GM06990 (cell line): ENCODE measurements around the gene PGM5.

Experiments
- DNase-seq: peaks from one replicate; pipeline ENCODE4 v3.0.0-alpha.2; 2011; ENCODE audit not compliant: insufficient read length; ENCODE audit errors: extremely low read depth
- H3K27me3 ChIP-seq: replicated peaks from 2 replicates; pipeline ENCODE4 v1.6.0; 2011; ENCODE audit warnings: low read length; ENCODE audit not compliant: control insufficient read depth, insufficient read depth
- H3K36me3 ChIP-seq: 2 replicates; pipeline ENCODE4 v1.5.1; 2011; ENCODE audit warnings: low read length; ENCODE audit not compliant: control insufficient read depth, insufficient read depth
- H3K4me3 ChIP-seq: replicated peaks from 2 replicates; pipeline ENCODE4 v1.5.1; 2011; ENCODE audit warnings: low read depth, mild to moderate bottlenecking, control low read depth, low read length
- CTCF ChIP-seq: IDR thresholded peaks from 2 replicates; pipeline ENCODE4 v1.5.1; 2011; ENCODE audit warnings: low read length, control low read depth, mild to moderate bottlenecking, inconsistent platforms; ENCODE audit not compliant: insufficient read depth, poor library complexity, severe bottlenecking

Gene PGM5

GRCh38 chr9:68454579-68455334 is 98.3 kb downstream of the PGM5 start:
- H3K4me3 ChIP-seq, result no peak overlapping the region
- TF ChIP-seq CTCF, result no peak
- H3K27me3 ChIP-seq, result no peaks in the 10 kb centered on the region; the same call in 1 of the 2 replicates
- H3K36me3 ChIP-seq, result no peaks in the 10 kb centered on the region
- no peak for DNase-seq

- Histone ChIP-seq H3K27me3 (no peaks in the 10 kb centered on the region; the same call in 1 of the 2 replicates), H3K4me3 (no peak overlapping the region), H3K36me3 (no peaks in the 10 kb centered on the region)
- TF ChIP-seq CTCF, result no peak
- no peak for DNase-seq
Measured at GRCh38 chr9:68455451-68455850, 99.0 kb downstream of the PGM5 start.

- Histone ChIP-seq H3K36me3 (no peaks in the 10 kb centered on the region), H3K27me3 (no peaks in the 10 kb centered on the region), H3K4me3 (no peak overlapping the region)
- DNase-seq, result no peak
- TF ChIP-seq CTCF, result no peak
Measured at GRCh38 chr9:68457803-68458202, 101.4 kb downstream of the PGM5 start.

GRCh38 chr9:68458918-68459317 is 102.5 kb downstream of the PGM5 start:
- Histone ChIP-seq H3K27me3 (no peaks in the 10 kb centered on the region), H3K36me3 (no peaks in the 10 kb centered on the region), H3K4me3 (no peak overlapping the region)
- no peak for DNase-seq
- TF ChIP-seq CTCF, result no peak

GRCh38 chr9:68462105-68462775 is 105.8 kb downstream of the PGM5 start:
- no peaks in the 10 kb centered on the region for H3K36me3 ChIP-seq
- no peak overlapping the region for H3K4me3 ChIP-seq
- no peaks in the 10 kb centered on the region; the same call in 1 of the 2 replicates for H3K27me3 ChIP-seq
- no peak for DNase-seq
- TF ChIP-seq CTCF, result no peak
